ENCODE data around the gene LIMCH1.

GRCh38 chr4:41619161-41619560 is 81.2 kb downstream of the LIMCH1 start:
- no peak for TF ChIP-seq GATA3 (IDR thresholded peaks at IDR 0.05; ENCODE audit: low read depth, low read length)
- TF ChIP-seq GATA2 (IDR thresholded peaks at IDR 0.05; ENCODE audit: low read depth, low read length), result no peak

Data from SH-SY5Y (cell line).